Smooth muscle cell (in vitro differentiated cells): ENCODE data around the gene ITCH. TPM values are rescaled to one million over a fixed set of nuclear protein-coding genes. Genes with fewer than 3 reads are reported as not detected.

ENCODE experiments used
- DNase-seq: peaks from one replicate; lab custom pipeline; 2025; ENCODE audit not compliant: unreplicated experiment; lab: John Stamatoyannopoulos, UW
- H2AFZ ChIP-seq: fragments of 200-600 bp; sonication (generic); 2 replicates; pipeline ENCODE4 v1.6.0; 2016; ENCODE audit warnings: antibody characterized with exemption, low read depth, mild to moderate bottlenecking
- H3F3A ChIP-seq: fragments of 200-600 bp; sonication (generic); 2 replicates; pipeline ENCODE4 v1.6.0; 2017; ENCODE audit warnings: antibody characterized with exemption, low read depth
- H3K27ac ChIP-seq: fragments of 200-600 bp; sonication (generic); 2 replicates; pipeline ENCODE4 v1.5.1; 2016; ENCODE audit warnings: low read depth, mild to moderate bottlenecking
- H3K27me3 ChIP-seq: fragments of 200-600 bp; sonication (generic); 2 replicates; pipeline ENCODE4 v1.6.1; 2016; ENCODE audit warnings: low read depth, mild to moderate bottlenecking
- H3K36me3 ChIP-seq: fragments of 200-600 bp; sonication (generic); 2 replicates; pipeline ENCODE4 v1.5.1; 2016; ENCODE audit warnings: low read depth
- H3K4me1 ChIP-seq: fragments of 200-600 bp; sonication (generic); 2 replicates; pipeline ENCODE4 v1.5.1; 2016; ENCODE audit warnings: low read depth
- H3K4me2 ChIP-seq: fragments of 200-600 bp; sonication (generic); 2 replicates; pipeline ENCODE4 v1.6.0; 2016; ENCODE audit warnings: mild to moderate bottlenecking
- H3K4me3 ChIP-seq: fragments of 200-600 bp; sonication (generic); 2 replicates; pipeline ENCODE4 v1.5.1; 2016; ENCODE audit warnings: mild to moderate bottlenecking
- H3K79me2 ChIP-seq: fragments of 200-600 bp; sonication (generic); 2 replicates; pipeline ENCODE4 v1.6.0; 2016; ENCODE audit warnings: low read depth, mild to moderate bottlenecking
- H3K9ac ChIP-seq: fragments of 200-600 bp; sonication (generic); 2 replicates; pipeline ENCODE4 v1.6.0; 2016; ENCODE audit warnings: low read depth
- H3K9me3 ChIP-seq: fragments of 200-600 bp; sonication (generic); replicated peaks from 2 replicates; pipeline ENCODE4 v1.5.1; 2016; ENCODE audit warnings: low read depth
- H4K20me1 ChIP-seq: fragments of 200-600 bp; sonication (generic); 2 replicates; pipeline ENCODE4 v1.6.0; 2016; ENCODE audit warnings: low read depth
- WGBS: methylation state at CpG from one replicate; pipeline ENCODE4 v1.1.7; 2016; ENCODE audit warnings: low lambda C conversion rate; 5-methylcytosine and 5-hydroxymethylcytosine counted together
- polyA plus RNA-seq: library from polyadenylated mRNA; unstranded; fragments of >200 nt; fragmentation: Nextera tagmentation; extraction: Ambion mirVana; gene quantifications from 2 replicates; pipeline ENCODE4 v1.2.1, GENCODE V29; 2016
- total RNA-seq: library from RNA; depleted of rRNA; stranded (reverse); fragments of >200 nt; gene quantifications from 2 replicates; pipeline ENCODE4 v1.2.3, GENCODE V29; 2014
- TF ChIP-seq, protein P1 (sequence below): fragments of 200-600 bp; sonication (generic); IDR thresholded peaks from 2 replicates; pipeline ENCODE4 v1.5.1; 2017; ENCODE audit warnings: borderline replicate concordance, mild to moderate bottlenecking, antibody characterized with exemption; ENCODE audit not compliant: insufficient read depth, poor library complexity, severe bottlenecking

ITCH gene
- total and polyA plus RNA-seq, 2 experiments from 2014 or later = 21.9 to 96.7 TPM

DNA sequence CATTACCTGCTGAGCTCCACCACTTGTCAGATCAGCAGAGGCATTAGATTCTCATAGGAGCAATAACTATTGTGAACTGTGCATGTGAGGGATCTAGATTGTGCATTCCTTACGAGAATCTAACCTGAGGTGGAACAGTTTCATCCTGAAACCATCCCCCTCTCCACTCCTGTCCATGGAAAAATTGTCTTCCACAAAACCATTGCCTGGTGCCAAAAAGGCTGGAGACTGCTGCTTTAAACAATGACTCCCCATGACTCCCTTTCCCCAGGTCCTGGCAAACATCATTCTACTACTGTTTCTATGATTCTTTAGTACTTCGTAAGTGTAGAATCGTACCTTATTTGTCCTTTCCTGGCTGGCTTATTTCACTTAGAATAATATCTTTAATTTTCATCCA lies 143.4 kb downstream of the ITCH start:
- TF ChIP-seq, protein P1, sequence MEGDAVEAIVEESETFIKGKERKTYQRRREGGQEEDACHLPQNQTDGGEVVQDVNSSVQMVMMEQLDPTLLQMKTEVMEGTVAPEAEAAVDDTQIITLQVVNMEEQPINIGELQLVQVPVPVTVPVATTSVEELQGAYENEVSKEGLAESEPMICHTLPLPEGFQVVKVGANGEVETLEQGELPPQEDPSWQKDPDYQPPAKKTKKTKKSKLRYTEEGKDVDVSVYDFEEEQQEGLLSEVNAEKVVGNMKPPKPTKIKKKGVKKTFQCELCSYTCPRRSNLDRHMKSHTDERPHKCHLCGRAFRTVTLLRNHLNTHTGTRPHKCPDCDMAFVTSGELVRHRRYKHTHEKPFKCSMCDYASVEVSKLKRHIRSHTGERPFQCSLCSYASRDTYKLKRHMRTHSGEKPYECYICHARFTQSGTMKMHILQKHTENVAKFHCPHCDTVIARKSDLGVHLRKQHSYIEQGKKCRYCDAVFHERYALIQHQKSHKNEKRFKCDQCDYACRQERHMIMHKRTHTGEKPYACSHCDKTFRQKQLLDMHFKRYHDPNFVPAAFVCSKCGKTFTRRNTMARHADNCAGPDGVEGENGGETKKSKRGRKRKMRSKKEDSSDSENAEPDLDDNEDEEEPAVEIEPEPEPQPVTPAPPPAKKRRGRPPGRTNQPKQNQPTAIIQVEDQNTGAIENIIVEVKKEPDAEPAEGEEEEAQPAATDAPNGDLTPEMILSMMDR = no peak
- H3K4me1 ChIP-seq = no peaks in the 10 kb centered on the region
- no peak overlapping the region for H3K4me2 ChIP-seq
- WGBS = 94% methylated on average over 3 of the region's 3 CpGs
- H4K20me1 ChIP-seq = peaks cover 35% of the 10 kb centered on the region
- H3K9ac ChIP-seq = no peak overlapping the region
- H2AFZ ChIP-seq = no peak overlapping the region
- H3F3A ChIP-seq = peaks cover 13% of the 10 kb centered on the region
- H3K27me3 ChIP-seq = no peaks in the 10 kb centered on the region
- peaks cover 13% of the 10 kb centered on the region for H3K79me2 ChIP-seq
- H3K4me3 ChIP-seq = no peak overlapping the region
- H3K9me3 ChIP-seq = no peaks in the 10 kb centered on the region
- peaks cover 19% of the 10 kb centered on the region for H3K36me3 ChIP-seq
- H3K27ac ChIP-seq = no peak overlapping the region
- no peak for DNase-seq

DNA sequence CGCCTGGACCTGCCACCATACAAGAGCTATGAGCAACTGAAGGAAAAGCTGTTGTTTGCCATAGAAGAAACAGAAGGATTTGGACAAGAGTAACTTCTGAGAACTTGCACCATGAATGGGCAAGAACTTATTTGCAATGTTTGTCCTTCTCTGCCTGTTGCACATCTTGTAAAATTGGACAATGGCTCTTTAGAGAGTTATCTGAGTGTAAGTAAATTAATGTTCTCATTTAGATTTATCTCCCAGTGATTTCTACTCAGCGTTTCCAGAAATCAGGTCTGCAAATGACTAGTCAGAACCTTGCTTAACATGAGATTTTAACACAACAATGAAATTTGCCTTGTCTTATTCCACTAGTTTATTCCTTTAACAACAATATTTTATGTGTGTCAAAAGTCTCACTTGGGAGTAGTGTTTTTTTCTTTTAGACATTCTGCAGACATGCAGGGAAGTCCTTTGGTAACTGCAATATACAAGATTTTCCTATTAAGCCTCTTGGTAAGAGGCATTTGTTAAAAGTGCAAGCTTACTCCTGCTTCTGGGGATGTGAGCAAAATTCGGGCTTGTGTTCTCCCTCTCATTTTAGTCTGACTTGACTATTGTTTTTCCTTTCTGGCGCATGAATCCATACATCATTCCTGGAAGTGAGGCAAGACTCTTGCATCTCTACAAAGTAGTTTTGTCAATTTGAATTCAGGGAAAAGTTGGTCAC lies 144.8 kb downstream of the ITCH start:
- Histone ChIP-seq H3F3A (peaks cover 13% of the 10 kb centered on the region), H3K4me3 (no peak overlapping the region), H3K79me2 (peaks cover 8% of the 10 kb centered on the region), H3K27ac (no peak overlapping the region), H2AFZ (no peak overlapping the region), H3K4me1 (no peaks in the 10 kb centered on the region), H3K9me3 (no peaks in the 10 kb centered on the region), H4K20me1 (peaks cover 24% of the 10 kb centered on the region), H3K4me2 (no peak overlapping the region), H3K27me3 (no peaks in the 10 kb centered on the region), H3K9ac (no peak overlapping the region), H3K36me3 (peaks cover 19% of the 10 kb centered on the region)
- no peak for DNase-seq
- WGBS = 96% methylated on average over 4 of the region's 4 CpGs
- TF ChIP-seq, protein P1 = no peak

DNA sequence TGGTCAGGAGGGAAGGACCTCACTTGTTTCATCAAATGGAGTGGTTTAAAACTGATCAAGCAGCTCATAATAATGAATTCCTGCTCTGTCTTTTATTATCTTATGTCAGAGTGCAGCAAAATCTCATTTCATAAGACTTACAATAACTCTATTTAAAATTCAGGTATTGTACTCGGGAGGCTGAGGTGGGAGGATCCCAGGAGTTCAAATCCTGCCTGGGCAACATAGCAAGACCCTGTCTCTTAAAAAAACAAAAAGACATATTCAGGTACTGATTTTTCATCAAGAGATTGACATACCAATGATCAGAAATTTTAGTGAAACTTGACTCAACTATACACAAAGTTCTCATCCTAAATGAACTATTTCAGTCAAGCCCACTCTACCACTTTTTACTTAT lies 147.5 kb downstream of the ITCH start:
- peaks cover 24% of the 10 kb centered on the region for H3F3A ChIP-seq
- peaks cover 20% of the 10 kb centered on the region for H4K20me1 ChIP-seq
- H3K4me2 ChIP-seq = no peak overlapping the region
- peaks cover 8% of the 10 kb centered on the region for H3K79me2 ChIP-seq
- H2AFZ ChIP-seq = no peak overlapping the region
- TF ChIP-seq, protein P1 = no peak
- peaks cover 10% of the 10 kb centered on the region for H3K4me1 ChIP-seq
- peaks cover 13% of the 10 kb centered on the region for H3K36me3 ChIP-seq
- no peak overlapping the region for H3K27ac ChIP-seq
- H3K27me3 ChIP-seq = no peaks in the 10 kb centered on the region
- no peaks in the 10 kb centered on the region for H3K9me3 ChIP-seq
- no peak for DNase-seq
- no peak overlapping the region for H3K9ac ChIP-seq
- H3K4me3 ChIP-seq = no peak overlapping the region
- 96% methylated on average over 1 of the region's 1 CpG for WGBS

DNA sequence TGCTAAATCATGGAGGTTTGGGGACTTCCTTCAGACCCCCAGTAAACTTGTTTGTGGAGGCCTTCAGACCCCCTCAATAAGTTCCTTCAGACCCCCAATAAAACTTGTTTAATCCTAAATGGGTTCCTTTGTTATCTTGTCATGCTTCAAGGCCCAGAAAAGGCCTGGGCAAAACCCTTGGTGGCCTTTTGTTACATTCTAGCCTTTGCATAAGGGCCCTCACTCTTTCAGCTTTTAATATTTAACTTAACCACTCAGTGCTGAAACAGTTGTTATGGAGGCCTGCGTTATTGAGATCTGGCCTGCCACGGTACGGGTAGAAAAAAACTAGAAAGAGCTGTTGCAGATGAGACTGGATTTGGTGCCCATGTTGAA lies 148.8 kb downstream of the ITCH start:
- Histone ChIP-seq H3K79me2 (peaks cover 11% of the 10 kb centered on the region), H3K36me3 (peaks cover 10% of the 10 kb centered on the region)
- whole genome bisulfite sequencing = 98% methylated on average over 3 of the region's 3 CpGs

More for the DNA sequence above, 148.8 kb downstream of the ITCH start:
- DNase-seq = no peak
- Histone ChIP-seq H4K20me1 (peaks cover 15% of the 10 kb centered on the region), H3K9me3 (no peaks in the 10 kb centered on the region), H3K27me3 (no peaks in the 10 kb centered on the region), H3K4me3 (no peak overlapping the region), H3K27ac (no peak overlapping the region), H3K4me2 (no peak overlapping the region), H3K9ac (no peak overlapping the region), H2AFZ (no peak overlapping the region), H3F3A (peaks cover 27% of the 10 kb centered on the region), H3K4me1 (peaks cover 10% of the 10 kb centered on the region)
- TF ChIP-seq, protein P1 = no peak
